ENCODE data around the gene TELO2.
A peak's percentile ranks its signal among the peaks of the same experiment; 100 is the strongest.

Gene TELO2

GRCh38 chr16:1506494-1507213, 13.5 kb downstream of the TELO2 start:
- CTCF ChIA-PET: no interaction called here
- no peaks in the 10 kb centered on the region for H3K9me3 ChIP-seq (ENCODE audit: control insufficient read depth, insufficient read depth, low read depth, low read length)
- H3K4me3 ChIP-seq (ENCODE audit: low read depth, low read length): no peak overlapping the region
- H3K27ac ChIP-seq (ENCODE audit: extremely low read depth, low read depth, low read length): no peak overlapping the region
- H3K36me3 ChIP-seq (ENCODE audit: control insufficient read depth in 2 of 2, insufficient read depth in 1 of 2, low read length in 2 of 2): peaks cover 10 to 79% of the 10 kb centered on the region in 2 experiments; a peak in 2 of 3 replicates
- H3K4me1 ChIP-seq (ENCODE audit: control insufficient read depth, insufficient read depth, low read length): no peaks in the 10 kb centered on the region
- POLR2A ChIA-PET: no interaction called here
- TF ChIP-seq KLF16 (tag by site-specific recombination; IDR thresholded peaks at IDR 0.05) (no peak), ZNF24 (tag by site-specific recombination; IDR thresholded peaks at IDR 0.05) (no peak), ZNF623 (tag by site-specific recombination; IDR thresholded peaks at IDR 0.05) (no peak), ZNF654 (tag by site-specific recombination; IDR thresholded peaks at IDR 0.05; ENCODE audit: low read depth) (no peak), ZNF19 (tag by site-specific recombination; IDR thresholded peaks at IDR 0.05; ENCODE audit: low read depth) (no peak)

GRCh38 chr16:1508494-1509187, 15.5 kb downstream of the TELO2 start:
- no peaks in the 10 kb centered on the region for H3K4me1 ChIP-seq (ENCODE audit: control insufficient read depth, insufficient read depth, low read length)
- H3K9me3 ChIP-seq (ENCODE audit: control insufficient read depth, insufficient read depth, low read depth, low read length): no peaks in the 10 kb centered on the region
- CTCF ChIA-PET: no interaction called here
- TF ChIP-seq ZNF518A (tag by site-specific recombination; conservative IDR thresholded peaks at IDR 0.05; ENCODE audit: low read depth) (no peak), KLF1 (tag by site-specific recombination; IDR thresholded peaks at IDR 0.05) (peak; percentile 99), ZFHX2 (tag by site-specific recombination; conservative IDR thresholded peaks at IDR 0.05) (peak; percentile 53), ZNF639 (tag by site-specific recombination; IDR thresholded peaks at IDR 0.05) (no peak), SETDB1 (IDR thresholded peaks at IDR 0.05; ENCODE audit: insufficient read length, low read length) (no peak)
- POLR2A ChIA-PET: no interaction called here
- H3K27ac ChIP-seq (ENCODE audit: extremely low read depth, low read depth, low read length): no peak overlapping the region
- peaks cover 5 to 62% of the 10 kb centered on the region in 2 experiments; a peak in 2 of 3 replicates for H3K36me3 ChIP-seq (ENCODE audit: control insufficient read depth in 2 of 2, insufficient read depth in 1 of 2, low read length in 2 of 2)
- H3K4me3 ChIP-seq (ENCODE audit: low read depth, low read length): no peak overlapping the region

GRCh38 chr16:1509307-1510221, 16.4 kb downstream of the TELO2 start:
- no peak overlapping the region for H3K27ac ChIP-seq (ENCODE audit: extremely low read depth, low read depth, low read length)
- no peak overlapping the region for H3K4me3 ChIP-seq (ENCODE audit: low read depth, low read length)
- no peaks in the 10 kb centered on the region for H3K9me3 ChIP-seq (ENCODE audit: control insufficient read depth, insufficient read depth, low read depth, low read length)
- ChIA-PET CTCF (no interaction called here), POLR2A (no interaction called here)
- no peaks in the 10 kb centered on the region for H3K4me1 ChIP-seq (ENCODE audit: control insufficient read depth, insufficient read depth, low read length)
- peaks cover 0 to 60% of the 10 kb centered on the region in 2 experiments; a peak in 1 of 3 replicates for H3K36me3 ChIP-seq (ENCODE audit: control insufficient read depth in 2 of 2, insufficient read depth in 1 of 2, low read length in 2 of 2)
- TF ChIP-seq ZNF600 (tag by site-specific recombination; IDR thresholded peaks at IDR 0.05) (no peak), ZNF585B (tag by site-specific recombination; IDR thresholded peaks at IDR 0.05) (no peak), PRDM10 (tag by site-specific recombination; IDR thresholded peaks at IDR 0.05) (no peak), ZNF311 (tag by site-specific recombination; IDR thresholded peaks at IDR 0.05; ENCODE audit: borderline replicate concordance) (no peak), ZSCAN23 (tag by site-specific recombination; IDR thresholded peaks at IDR 0.05) (no peak), AEBP2 (tag by site-specific recombination; IDR thresholded peaks at IDR 0.05; ENCODE audit: borderline replicate concordance) (no peak)
